ENCODE measurements around the gene RIMBP2.

DNA sequence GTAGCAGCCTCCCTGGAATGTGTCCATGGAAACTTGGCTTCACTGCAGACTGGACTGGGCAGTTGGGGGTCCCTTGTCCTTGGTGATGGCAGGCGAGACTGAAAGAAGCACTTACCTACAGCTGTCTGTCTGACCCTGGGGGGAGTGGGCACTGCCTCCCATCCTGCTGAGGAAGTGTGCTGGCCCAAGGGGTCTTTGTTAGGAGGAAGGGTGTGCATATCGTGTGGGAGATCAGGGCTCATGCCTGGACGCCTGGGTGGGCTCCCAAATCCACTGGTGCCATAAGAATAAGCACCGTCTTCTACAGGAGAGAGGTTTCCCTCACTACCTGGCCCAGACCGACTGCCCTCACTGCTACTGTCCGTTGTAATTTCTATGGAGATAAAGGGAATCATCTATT lies 297.0 kb downstream of the RIMBP2 start:
- no peak for TF ChIP-seq EZH2 (IDR thresholded peaks at IDR 0.05; ENCODE audit: low read length, missing control alignments)
- TF ChIP-seq, protein P1, sequence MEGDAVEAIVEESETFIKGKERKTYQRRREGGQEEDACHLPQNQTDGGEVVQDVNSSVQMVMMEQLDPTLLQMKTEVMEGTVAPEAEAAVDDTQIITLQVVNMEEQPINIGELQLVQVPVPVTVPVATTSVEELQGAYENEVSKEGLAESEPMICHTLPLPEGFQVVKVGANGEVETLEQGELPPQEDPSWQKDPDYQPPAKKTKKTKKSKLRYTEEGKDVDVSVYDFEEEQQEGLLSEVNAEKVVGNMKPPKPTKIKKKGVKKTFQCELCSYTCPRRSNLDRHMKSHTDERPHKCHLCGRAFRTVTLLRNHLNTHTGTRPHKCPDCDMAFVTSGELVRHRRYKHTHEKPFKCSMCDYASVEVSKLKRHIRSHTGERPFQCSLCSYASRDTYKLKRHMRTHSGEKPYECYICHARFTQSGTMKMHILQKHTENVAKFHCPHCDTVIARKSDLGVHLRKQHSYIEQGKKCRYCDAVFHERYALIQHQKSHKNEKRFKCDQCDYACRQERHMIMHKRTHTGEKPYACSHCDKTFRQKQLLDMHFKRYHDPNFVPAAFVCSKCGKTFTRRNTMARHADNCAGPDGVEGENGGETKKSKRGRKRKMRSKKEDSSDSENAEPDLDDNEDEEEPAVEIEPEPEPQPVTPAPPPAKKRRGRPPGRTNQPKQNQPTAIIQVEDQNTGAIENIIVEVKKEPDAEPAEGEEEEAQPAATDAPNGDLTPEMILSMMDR (conservative IDR thresholded peaks at IDR 0.05 in 1 of 2, IDR thresholded peaks at IDR 0.05 in 1 of 2; ENCODE audit: low read depth in 1 of 2, low read length in 2 of 2): no peak

Measured in fibroblast of lung (primary cell).